Mammary epithelial cell (primary cell): ENCODE data around the gene ARHGAP26.

Source experiments
- CTCF ChIP-seq, 2 donors: IDR thresholded peaks in 1 of 2; conservative IDR thresholded peaks in 1 of 2; 2 replicates each; pipeline ENCODE4 v1.5.1; 2011 to 2012; ENCODE audit warnings: inconsistent platforms in 2 of 2, low read length in 2 of 2, mild to moderate bottlenecking in 2 of 2, control low read depth in 1 of 2, low read depth in 1 of 2; ENCODE audit not compliant: insufficient read depth in 1 of 2; ENCODE audit errors: extremely low read depth in 1 of 2
- EZH2 ChIP-seq: IDR thresholded peaks from 2 replicates; pipeline ENCODE4 v1.6.1; 2012; ENCODE audit warnings: low read length, inconsistent platforms, borderline replicate concordance

- TF ChIP-seq CTCF (conservative IDR thresholded peaks at IDR 0.05 in 1 of 2, IDR thresholded peaks at IDR 0.05 in 1 of 2; ENCODE audit: extremely low read depth in 1 of 2, insufficient read depth in 1 of 2, low read depth in 1 of 2, low read length in 2 of 2), result no peak
- TF ChIP-seq EZH2, result no peak
These were observed 484.6 kb downstream of the ARHGAP26 start for GRCh38 chr5:143254819-143255218.
